T-helper 2 cell (primary cell): ENCODE results near the gene SLCO2A1.
A peak's percentile ranks its signal among the peaks of the same experiment; 100 is the strongest.

ENCODE experiments used
- DNase-seq, 5 experiments: peaks; one replicate each; pipeline versions ENCODE4 v3.0.0 to v3.0.0-alpha.2; 2012 to 2022

SLCO2A1 gene

DNA sequence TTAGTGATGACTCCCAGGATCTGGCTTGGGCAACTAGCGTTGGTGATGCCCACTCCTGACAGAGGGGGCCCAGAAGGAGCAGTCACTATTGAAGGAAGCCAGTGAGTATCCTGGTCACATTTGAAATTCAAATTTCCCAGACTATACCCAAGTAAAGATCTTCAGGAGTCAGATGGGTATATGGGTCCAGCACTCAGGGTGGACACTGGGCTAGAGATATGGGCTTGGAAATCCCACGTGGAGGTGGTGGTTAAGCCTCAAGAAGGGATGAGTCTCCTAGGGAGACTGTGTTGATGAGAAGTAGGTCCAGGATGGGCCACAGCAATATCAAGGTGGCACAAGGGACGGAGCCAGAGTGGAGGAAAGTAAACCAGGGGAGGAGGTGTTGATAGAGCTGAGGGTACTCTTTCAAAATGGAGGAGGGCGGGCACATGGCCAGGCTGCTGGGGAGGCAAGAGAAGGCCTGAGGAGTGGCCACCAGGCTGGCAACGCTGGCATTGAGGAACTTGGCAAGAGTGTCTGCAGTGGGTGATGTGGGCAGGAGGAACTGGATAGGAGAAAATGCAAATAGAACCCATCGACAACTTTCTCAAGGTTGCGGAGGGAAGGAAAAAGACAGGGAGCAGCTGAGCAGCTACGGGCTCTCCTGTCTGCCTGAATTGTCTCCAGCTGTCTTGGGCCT, 3.7 kb upstream of the SLCO2A1 start:
- no peak for DNase-seq

DNA sequence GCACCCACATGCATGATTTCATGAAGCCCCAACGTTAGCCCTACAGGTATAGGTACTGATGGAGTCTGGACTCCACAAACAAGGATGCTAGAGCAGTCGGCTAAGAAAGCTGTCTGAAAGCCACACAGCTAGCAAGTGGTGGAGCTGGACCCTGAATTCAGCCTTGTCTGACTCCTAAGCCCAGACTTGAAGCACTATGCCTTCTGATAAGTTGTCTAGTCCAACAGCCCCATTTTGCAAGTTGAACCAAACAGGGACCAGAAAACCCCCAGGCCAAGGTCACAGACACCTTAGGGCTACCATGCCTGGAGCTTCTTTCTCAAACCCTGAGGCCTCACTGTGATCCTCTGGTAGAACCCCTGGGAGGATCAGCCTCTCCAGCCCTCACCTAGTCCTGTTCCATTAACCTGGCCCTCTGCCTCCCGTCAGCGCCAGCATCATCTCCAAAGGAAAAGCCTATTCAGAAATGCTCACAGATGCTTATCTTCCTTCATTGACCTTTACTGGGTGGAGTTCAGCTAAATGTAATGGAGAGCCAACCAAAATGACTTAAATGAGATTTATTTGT, 1.7 kb upstream of the SLCO2A1 start:
- no peak for DNase-seq

DNA sequence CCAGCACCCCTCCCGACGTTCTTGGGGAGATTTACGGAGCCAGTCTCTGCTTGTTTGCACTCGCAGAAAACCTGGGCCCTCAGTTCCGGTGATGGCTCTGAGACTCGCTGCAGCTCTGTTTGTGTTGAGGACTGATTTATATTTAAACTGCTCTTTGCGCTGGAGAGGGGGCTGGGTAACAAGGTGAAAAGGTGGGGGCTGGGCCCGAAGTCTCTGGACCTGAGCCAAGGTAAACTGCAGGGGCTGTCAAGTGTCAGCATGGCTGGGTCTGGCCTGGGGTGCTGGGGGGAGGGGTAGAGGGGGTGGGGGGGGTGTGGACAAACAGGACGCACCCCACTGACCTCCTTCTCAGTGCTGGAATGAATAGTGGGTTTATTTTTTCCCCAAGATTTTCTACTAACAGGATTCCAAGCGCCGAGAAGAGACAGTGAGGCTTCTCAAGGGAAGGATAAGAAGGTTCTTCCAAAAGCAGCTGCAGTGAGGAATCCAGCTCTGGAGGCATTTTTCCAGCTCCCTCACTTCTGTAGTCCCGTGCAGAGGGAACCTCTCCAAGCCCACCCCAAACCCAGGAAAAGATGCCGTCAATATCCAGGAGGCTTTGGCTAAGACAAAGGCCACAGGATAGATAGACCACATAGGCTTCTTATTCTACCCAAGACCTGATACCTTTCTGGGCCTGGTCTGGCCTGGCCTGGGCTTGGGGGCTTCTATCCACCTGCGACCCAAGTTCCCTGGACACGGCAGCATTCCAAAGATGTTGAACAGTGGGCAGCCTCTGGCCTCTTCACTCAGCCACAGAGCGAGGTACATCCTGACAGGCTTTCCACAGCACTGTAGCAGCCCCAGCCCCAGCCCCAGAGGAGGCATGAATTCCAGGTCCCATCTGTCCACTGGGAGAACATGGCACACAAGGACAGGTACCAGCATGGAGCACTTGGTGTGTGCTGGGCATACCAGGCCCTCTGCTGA, 938 bp upstream of the SLCO2A1 start:
- no peak for DNase-seq

DNA sequence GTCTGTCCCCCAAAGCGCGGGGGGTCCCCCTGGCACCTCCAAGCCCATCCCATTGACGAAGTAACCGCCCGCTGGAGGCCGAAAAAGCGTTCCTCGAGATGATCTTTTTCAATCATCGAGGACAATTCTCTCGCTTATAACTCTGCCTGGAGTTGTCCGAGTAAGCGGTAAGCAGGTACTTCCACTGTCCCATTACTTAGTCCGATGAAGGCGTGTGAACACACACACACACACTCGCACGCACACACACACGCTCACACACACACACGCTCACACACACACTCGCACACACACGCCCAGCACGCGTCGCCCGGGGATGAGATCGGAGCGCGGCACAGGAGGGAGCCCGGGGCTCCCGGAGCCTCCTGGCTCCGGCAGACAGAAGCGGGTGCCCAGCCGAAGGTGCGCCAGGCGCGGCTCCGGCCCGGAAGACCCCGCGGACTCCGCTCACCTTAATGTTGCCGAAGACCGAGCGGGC, 430 bp downstream of the SLCO2A1 start:
- DNase-seq: peak in 1 of 5 experiments; percentile 42

DNA sequence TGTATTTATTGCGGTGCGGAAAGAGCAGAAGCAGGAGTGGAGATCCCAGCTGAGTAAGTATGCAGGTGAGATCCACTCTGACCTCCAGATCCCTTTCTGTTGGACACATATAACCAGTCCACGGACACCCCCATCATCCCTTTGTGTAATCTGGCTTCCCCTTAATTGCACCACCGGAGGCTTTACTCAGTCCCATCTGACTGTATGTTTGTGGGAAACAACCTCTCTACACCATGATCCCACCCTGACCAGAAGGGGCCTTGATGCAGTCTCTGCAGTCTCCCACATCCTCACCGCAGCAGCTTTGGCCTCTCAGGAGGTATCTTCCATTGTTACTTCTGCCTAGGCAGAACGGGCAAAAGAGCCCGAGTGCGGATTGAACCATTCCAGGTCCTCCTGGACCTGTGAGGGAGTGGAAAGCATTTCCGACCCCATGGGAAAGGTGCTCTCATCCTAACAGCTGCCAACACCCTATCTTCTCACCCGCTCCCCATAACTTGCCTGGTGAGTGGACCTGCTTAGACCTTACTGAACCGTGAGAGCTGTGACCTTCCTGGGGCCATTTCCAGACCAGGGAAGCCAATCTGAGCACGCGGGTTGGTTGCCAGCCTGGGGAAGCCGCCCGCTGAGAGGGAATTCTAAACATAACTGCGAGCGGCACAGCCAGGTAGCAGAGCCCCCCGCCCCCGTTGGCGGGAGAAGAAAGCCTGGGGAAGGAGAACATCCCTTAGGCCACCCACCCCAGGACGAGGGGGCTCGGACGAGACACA, 1.1 kb downstream of the SLCO2A1 start:
- no peak for DNase-seq

DNA sequence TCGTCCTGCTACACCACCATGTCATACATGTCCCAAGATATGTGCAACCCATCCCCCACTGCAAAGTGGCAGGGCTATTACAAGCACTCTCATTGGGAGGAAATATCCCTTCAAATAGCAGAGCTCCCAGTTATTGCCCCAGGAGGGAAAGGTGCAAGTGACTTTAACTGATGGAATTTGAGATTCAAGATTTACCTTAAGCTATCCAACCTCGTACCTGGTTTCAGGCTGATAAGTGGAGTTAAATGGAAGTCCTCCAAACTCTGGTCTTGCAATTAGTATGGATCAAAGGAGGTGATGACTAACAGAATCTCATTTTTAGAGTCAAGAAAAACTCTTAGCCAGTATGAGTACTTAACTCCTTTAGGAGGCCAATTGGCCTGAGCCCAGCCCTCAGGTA, 2.1 kb downstream of the SLCO2A1 start:
- DNase-seq: no peak

DNA sequence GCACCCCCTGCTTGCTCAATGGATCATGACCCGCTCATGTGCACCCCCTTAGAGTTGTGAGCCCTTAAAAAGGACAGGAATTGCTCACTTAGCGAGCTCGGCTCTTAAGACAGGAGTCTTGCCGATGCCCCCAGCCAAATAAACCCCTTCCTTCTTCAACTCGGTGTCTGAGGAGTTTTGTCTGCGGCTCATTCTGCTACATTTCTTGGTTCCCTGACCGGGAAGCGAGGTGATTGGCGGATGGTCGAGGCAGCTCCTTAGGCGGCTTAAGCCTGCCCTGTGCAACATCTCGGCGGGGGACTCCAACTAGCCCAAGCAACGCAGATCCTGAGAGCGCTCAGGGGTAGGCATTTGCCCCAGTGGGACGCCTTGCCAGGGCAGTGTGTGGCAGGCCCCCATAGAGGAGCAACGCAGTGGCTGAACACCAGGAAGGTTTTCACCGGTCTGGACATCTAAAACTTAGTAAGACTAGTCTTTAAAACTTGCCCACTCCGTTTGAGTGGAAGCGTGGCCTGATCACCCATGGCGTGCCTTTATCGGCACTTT, 9.5 kb downstream of the SLCO2A1 start:
- no peak for DNase-seq

DNA sequence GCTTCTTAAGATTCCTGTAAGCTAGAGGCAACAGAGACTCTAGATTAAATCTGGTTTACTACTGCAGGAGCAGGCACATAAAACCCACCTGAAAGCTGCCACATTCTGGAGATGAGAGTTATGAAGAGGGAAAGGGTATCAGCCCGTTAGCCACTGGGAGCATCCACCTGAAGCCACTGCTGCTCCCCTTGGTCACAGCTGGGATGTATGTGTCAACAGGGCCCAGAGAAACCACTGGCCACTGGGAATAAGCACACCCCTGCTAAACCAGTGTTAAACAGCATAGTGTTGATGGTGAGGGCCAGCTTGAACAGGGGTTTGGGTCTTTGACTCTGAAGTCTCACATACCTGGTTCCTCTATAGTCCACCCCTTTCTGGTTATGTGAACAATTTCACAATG, 10.9 kb downstream of the SLCO2A1 start:
- DNase-seq: no peak

DNA sequence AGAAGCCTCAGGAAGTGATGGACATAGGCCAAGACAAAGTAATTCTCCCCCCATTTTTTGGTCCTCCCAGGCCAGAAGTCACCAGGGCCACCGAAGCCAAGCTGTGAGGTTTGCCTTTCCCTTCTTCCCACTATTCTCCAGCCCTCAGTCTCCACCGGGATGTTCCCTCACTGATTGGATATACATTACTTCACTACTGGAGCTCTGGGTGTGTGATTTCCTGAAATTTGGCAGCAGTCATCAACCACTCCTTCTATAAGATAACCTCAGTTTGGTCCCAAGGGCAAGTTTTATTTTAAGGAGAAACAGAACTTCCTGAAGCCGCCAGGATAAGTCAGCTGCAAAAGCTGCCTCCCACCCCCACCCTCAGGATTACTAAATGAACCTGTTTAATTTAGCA, 11.3 kb downstream of the SLCO2A1 start:
- no peak for DNase-seq

DNA sequence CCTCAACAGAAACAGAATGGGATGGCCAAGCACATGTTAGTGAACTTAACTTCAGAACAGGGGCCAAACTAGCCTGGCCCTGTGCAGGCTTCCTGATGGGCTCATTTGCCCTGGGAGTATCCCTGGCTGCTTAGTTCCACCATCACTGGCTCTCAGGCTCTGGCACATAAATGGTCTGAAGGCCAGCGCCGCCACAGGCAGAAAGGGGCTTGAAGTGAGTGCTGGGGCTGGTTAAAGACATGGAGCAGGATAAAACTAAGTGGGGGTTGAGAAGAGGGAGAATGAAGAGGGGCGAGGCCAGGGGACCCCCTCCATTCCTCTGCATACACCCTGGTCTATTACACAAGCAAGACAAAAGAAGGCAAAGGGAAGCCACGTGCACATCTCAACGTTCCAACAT, 12.2 kb downstream of the SLCO2A1 start:
- no peak for DNase-seq

DNA sequence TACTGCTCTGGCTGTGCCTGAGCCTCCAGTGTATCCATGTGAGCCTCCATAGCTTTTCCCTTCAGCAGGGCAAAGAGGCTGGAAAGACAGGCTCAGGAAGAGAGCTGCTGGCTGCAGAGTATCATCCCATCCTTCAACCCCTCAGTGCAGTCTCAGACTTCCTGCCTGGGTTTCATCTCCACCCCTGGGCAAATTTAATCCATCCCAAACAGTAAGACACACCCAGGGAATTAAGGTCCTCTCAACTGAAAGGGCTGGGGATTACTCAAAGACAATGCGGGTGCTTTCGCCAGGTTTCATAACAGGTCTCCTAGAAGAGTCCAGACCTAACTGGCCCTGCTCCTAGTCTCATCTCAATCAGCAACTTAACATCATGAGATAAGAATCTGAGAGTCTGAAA, 15.5 kb downstream of the SLCO2A1 start:
- DNase-seq: no peak

DNA sequence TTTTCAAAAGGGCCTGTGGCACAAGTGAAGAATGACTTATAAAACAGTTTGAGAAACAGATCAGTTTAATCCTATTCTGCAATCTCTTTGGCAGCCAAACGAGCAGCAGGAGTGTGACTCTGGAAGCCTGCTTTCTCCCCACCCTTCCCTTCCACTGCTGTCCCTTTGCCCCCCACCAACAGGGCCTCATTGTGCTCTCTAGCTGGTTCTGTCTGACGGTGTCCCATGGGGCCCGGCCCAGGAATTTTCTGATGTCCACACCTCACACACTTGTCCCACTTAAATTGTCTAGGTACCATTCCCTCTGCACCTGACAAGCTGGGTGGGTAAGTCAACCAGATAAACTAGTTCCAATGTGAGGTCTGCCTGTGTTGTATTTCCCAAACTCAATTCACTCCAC, 16.4 kb downstream of the SLCO2A1 start:
- no peak for DNase-seq

DNA sequence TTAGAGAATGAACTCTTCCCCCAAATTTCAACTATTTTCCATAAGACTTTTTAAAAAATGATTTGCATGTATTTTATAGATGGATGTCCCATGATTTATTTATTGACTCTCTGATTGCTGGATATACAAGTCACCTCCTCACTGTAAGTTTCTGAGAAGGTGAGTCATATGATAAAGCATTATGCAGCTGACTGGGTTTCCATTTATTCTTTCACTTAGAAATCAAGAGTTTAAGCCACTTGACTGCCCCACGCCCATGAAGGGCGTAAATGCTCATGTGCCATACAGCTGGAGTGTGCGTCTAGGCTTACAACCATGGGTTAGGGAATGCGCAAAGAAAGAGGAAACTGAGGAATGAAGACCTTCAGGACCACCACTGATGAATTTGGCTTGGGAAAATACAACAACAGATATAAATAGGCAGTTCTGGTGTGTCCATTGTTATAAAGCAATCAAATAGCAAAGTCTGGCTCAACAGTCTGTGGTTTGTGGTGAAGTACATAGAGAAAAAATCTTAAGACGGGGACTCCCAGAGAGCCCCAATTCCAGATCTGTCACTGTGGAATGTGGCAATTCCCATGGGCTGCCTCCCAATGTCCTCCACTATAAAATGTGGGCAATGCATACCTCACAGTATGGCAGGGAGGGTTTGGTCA, 20.3 kb downstream of the SLCO2A1 start:
- no peak for DNase-seq

DNA sequence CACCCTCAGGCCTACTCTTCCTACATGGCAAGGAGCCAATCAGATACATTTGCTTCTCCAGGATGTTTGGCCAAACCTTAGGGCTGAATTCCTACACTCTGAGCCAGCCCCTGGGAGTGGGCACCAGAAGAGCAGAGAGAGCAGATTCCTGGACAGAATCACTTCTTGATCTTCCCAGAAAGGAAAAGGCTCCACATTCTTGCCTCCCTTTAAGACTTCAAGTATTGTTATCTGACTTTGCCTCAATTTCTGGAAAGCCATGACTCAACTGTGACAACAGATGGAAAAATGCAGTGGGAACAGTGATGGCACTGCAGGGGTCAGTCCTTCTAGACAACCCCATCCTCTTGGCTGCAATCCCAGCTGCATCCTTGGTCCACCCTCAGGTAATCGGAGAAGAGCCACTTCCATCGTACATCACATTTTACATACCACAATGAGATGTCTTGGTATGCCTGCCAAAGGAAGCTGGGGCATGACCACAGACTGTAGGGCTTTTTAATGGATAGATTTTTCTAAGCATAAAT, 21.0 kb downstream of the SLCO2A1 start:
- no peak for DNase-seq

DNA sequence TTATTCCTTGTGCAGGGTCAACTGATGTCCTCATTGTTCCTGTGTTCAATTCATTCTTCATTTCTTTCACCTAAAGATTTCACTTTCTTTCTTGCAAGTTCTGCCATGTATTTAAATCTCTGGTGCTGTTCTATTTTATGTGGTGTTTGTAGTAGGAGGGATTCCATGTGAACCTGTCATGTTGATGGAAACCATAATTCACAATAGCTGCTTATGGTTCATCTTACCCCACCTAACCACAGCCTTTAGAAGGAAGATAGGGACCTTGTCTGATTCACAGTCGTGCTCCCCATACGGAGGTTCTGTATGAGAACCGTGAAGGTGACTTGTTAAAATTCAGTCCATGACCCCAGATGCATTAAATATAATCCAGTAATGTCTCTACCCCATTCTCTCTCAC, 21.9 kb downstream of the SLCO2A1 start:
- no peak for DNase-seq

DNA sequence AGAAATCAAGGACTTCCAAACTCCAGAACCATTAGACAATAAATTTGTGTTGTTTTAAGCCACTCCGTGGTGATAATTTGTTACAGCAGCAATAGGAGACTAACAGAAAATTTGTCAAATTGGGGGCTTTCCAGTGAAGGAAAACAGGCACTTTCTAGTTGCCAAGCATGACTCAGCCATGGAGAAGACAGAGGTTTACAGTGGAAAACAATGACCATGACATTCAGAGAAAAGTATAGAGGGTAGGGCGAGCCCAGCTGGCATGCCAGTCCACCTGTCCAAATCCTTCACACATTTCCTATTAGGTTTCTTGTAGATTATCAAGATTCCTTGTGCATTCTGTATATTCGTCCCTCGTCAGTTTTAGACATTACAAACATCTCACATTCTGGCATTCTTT, 24.9 kb downstream of the SLCO2A1 start:
- DNase-seq: no peak

DNA sequence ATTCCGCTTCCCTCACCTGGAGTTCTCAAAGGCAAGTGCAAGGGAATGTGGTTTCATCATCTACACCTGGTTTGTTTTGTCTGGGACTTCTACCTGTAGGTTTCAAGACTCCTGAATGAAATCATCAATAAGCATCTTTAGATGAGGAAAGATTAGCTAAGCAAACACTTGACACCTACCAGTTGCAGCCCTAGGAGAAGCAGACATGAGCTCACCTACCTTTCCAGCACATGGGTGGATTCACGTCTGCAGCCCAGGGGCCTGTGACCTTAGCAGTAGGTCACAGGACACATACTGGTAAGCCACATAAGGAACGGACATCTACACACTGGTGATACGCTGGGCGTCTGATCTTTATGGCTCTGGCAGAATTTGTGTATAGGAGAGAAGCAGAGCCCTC, 26.7 kb downstream of the SLCO2A1 start:
- no peak for DNase-seq

DNA sequence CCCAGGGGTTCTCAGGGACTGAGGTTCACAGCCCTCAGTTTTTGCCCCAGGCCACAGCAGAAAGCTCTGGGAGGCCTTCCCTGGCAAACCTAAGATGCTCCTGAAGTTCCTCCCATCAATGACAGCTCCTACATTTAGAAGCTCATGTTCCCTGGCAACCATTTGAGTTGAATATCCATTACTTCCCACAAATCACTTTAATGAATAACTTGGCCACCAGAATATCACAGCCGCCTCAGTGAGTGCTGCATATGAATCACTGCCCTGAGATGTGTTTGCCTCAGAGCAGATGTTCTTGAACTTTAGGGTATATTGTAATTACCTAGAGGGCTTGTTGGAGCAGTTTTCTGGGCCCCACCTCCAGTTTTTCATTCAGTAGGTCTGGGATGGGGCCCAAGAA, 27.4 kb downstream of the SLCO2A1 start:
- no peak for DNase-seq

DNA sequence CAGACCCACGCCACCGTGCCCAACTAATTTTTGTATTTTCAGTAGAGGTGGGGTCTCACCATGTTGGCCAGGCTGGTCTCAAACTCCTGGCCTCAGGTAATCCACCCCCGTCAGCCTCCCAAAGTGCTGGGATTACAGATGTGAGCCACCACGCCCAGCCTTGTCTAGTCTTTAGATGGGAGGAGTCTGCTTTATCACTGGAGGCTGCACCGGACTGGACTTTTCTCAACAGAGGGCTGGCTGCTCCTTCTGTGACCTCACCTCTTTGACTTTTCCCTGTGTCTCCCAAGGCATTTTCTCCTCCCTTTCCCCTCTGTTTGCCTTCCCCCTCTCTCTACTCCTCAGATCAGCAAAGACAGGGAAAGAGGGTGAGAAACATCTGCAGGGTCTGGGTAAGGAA, 28.5 kb downstream of the SLCO2A1 start:
- no peak for DNase-seq

DNA sequence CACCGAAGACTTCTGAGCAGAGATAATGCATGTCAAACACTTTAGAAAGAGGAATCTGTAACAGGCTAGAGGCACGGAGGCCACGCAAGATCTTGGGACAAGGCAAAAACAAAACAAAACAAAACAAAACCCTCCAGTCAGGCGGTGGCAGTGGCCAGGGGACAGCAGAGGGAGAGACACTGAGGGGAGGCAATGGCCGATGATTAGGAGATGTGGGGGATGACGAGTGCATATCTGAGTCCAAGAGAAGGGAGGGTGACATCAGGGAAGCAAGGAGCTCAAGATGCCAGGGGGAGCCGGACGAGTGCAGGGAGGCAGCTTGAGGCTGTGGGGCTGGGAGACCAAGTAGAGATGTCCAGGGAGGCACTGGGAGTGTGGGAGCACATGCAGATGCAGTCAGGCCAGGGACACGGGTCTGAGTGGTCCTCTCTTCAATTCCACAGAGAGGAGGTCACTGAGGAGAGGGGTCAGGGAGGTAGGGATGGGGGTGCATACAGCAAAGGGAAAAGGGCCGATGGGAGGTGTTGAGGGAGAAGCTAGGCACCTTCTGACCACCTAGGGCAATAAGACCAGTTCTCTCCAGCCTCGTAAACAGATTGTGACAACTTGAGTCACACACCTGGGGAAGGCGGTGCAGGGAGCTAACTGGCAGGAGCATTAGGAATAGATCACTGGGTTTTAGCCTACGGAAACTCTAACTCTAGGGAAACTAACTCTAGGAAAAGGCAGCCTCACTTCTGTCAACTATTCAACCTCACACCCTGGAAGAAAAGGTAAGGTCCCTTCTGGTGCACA, 29.6 kb downstream of the SLCO2A1 start:
- no peak for DNase-seq

DNA sequence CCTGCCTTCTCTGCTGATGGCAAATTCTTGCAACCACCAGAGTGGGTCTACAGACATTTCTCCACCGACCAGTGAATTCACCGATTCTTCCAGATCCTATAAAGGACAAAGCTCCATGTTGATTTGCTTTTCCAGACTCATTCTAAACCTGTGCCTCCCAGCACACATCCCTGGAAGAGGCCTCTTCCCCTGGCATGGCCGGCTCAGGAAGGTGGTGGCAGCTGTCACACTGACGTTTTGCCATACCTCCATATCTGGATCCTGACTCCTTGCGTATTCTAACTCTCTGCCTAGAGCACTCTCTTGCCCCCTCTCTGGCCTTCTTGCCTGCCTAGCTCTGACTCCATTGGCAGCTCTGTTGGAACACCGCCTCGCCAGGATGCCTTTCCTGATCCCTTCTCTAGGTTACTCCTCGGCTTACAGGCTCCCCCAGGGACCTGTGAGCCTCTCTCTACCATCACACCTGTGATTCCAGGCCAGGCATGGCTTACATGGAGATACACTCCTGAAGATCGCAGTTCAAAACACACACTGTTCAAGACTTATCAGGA, 31.0 kb downstream of the SLCO2A1 start:
- DNase-seq: no peak
